Measurements from ENCODE around the gene BHLHA15. TPM values are rescaled to one million over a fixed set of nuclear protein-coding genes. Genes with fewer than 3 reads are reported as not detected.

BHLHA15 gene
- total and polyA plus RNA-seq, 2 experiments from 2014 or later = 0.39 to 2.3 TPM

DNA sequence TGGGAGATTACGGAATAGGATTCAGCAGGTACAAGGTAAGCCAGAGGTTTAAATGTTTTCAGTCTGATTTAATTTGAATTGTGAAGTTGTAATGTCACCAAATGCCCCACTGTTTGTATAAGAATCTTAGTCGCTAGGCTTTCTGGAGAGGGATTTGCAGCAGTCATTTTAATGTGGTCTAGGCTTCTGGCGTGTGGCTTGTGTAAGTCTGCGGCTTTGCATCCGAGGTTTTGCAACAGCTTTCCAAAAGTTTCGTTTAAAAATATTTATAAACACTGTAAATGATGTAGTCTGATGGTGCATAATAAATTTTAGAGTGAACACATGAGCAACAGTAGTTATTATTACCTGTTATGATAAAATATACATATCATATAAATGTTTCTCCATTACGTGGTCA lies 26.1 kb upstream of the BHLHA15 start:
- no peak overlapping the region for H3K4me3 ChIP-seq
- H3K27ac ChIP-seq = no peak overlapping the region
- H3K79me2 ChIP-seq = no peaks in the 10 kb centered on the region
- 87% methylated on average over 7 of the region's 7 CpGs for WGBS (ENCODE audit: low lambda C conversion rate, missing lambda C conversion rate)
- H3K4me1 ChIP-seq (ENCODE audit: insufficient read depth) = no peaks in the 10 kb centered on the region
- H3K9me3 ChIP-seq (ENCODE audit: low read depth) = no peaks in the 10 kb centered on the region
- H4K20me1 ChIP-seq (ENCODE audit: insufficient read depth, poor library complexity, severe bottlenecking) = no peaks in the 10 kb centered on the region
- no peak for TF ChIP-seq EZH2phosphoT487 (IDR thresholded peaks at IDR 0.05; ENCODE audit: low read depth, severe bottlenecking, unreplicated experiment)
- TF ChIP-seq EZH2 (IDR thresholded peaks at IDR 0.05; ENCODE audit: borderline replicate concordance) = no peak
- TF ChIP-seq, protein P1, sequence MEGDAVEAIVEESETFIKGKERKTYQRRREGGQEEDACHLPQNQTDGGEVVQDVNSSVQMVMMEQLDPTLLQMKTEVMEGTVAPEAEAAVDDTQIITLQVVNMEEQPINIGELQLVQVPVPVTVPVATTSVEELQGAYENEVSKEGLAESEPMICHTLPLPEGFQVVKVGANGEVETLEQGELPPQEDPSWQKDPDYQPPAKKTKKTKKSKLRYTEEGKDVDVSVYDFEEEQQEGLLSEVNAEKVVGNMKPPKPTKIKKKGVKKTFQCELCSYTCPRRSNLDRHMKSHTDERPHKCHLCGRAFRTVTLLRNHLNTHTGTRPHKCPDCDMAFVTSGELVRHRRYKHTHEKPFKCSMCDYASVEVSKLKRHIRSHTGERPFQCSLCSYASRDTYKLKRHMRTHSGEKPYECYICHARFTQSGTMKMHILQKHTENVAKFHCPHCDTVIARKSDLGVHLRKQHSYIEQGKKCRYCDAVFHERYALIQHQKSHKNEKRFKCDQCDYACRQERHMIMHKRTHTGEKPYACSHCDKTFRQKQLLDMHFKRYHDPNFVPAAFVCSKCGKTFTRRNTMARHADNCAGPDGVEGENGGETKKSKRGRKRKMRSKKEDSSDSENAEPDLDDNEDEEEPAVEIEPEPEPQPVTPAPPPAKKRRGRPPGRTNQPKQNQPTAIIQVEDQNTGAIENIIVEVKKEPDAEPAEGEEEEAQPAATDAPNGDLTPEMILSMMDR (IDR thresholded peaks at IDR 0.05; ENCODE audit: poor library complexity) = no peak
- no peak overlapping the region for H3K4me2 ChIP-seq
- DNase-seq (ENCODE audit: low spot score) = no peak
- no peak overlapping the region for H2AFZ ChIP-seq
- no peaks in the 10 kb centered on the region for H3K36me3 ChIP-seq (replicated peaks; ENCODE audit: insufficient read depth, low read depth)
- H3K9me2 ChIP-seq (replicated peaks; ENCODE audit: insufficient read depth) = no peaks in the 10 kb centered on the region
- no peaks in the 10 kb centered on the region for H3K27me3 ChIP-seq

GRCh38 chr7:98186452-98187137 lies 24.6 kb upstream of the BHLHA15 start:
- H3K27ac ChIP-seq = no peak overlapping the region
- H3K9me3 ChIP-seq (ENCODE audit: low read depth) = no peaks in the 10 kb centered on the region
- no peaks in the 10 kb centered on the region for H3K79me2 ChIP-seq
- no peak for TF ChIP-seq EZH2phosphoT487 (IDR thresholded peaks at IDR 0.05; ENCODE audit: low read depth, severe bottlenecking, unreplicated experiment)
- TF ChIP-seq EZH2 (IDR thresholded peaks at IDR 0.05; ENCODE audit: borderline replicate concordance) = no peak
- TF ChIP-seq, protein P1 (IDR thresholded peaks at IDR 0.05; ENCODE audit: poor library complexity) = no peak
- no peaks in the 10 kb centered on the region for H3K36me3 ChIP-seq (replicated peaks; ENCODE audit: insufficient read depth, low read depth)
- H3K27me3 ChIP-seq = no peaks in the 10 kb centered on the region
- 80% methylated on average over 9 of the region's 9 CpGs for WGBS (ENCODE audit: low lambda C conversion rate, missing lambda C conversion rate)
- no peaks in the 10 kb centered on the region for H3K4me1 ChIP-seq (ENCODE audit: insufficient read depth)
- DNase-seq (ENCODE audit: low spot score) = no peak
- H3K4me3 ChIP-seq = no peak overlapping the region
- H4K20me1 ChIP-seq (ENCODE audit: insufficient read depth, poor library complexity, severe bottlenecking) = no peaks in the 10 kb centered on the region
- H3K4me2 ChIP-seq = no peak overlapping the region
- no peak overlapping the region for H2AFZ ChIP-seq
- no peaks in the 10 kb centered on the region for H3K9me2 ChIP-seq (replicated peaks; ENCODE audit: insufficient read depth)

DNA sequence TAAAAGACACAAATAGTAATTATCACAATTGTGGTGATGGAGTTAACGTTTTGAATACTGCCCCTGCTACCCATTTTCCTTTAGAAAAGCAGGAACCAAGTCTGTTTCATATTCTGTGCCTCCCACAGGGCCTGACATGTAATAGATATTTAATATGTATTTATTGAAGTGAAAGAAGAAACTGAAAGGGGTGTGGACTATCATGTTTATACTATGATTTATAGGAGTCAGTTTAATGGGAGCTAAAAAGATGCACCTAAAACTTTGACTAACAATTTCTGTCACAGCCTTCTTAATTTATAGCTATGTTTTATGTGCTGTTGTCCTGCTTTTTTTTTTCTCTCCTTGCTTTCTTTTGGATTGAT lies 24.1 kb upstream of the BHLHA15 start:
- Histone ChIP-seq H2AFZ (no peak overlapping the region), H3K36me3 (replicated peaks; ENCODE audit: insufficient read depth, low read depth) (no peaks in the 10 kb centered on the region)

More for the DNA sequence above, 24.1 kb upstream of the BHLHA15 start:
- TF ChIP-seq, protein P1 (IDR thresholded peaks at IDR 0.05; ENCODE audit: poor library complexity) = no peak
- TF ChIP-seq EZH2 (IDR thresholded peaks at IDR 0.05; ENCODE audit: borderline replicate concordance) (no peak), EZH2phosphoT487 (IDR thresholded peaks at IDR 0.05; ENCODE audit: low read depth, severe bottlenecking, unreplicated experiment) (no peak)
- WGBS (ENCODE audit: low lambda C conversion rate, missing lambda C conversion rate) = 71% methylated on average over 1 of the region's 1 CpG
- H3K4me3 ChIP-seq = no peak overlapping the region
- no peaks in the 10 kb centered on the region for H3K9me3 ChIP-seq (ENCODE audit: low read depth)
- H3K27me3 ChIP-seq = no peaks in the 10 kb centered on the region
- no peaks in the 10 kb centered on the region for H3K9me2 ChIP-seq (replicated peaks; ENCODE audit: insufficient read depth)
- no peaks in the 10 kb centered on the region for H3K79me2 ChIP-seq
- H4K20me1 ChIP-seq (ENCODE audit: insufficient read depth, poor library complexity, severe bottlenecking) = no peaks in the 10 kb centered on the region
- H3K4me2 ChIP-seq = no peak overlapping the region
- H3K27ac ChIP-seq = no peak overlapping the region
- DNase-seq (ENCODE audit: low spot score) = no peak
- H3K4me1 ChIP-seq (ENCODE audit: insufficient read depth) = no peaks in the 10 kb centered on the region

All from hepatocyte (in vitro differentiated cells).